GM10248 (cell line): ENCODE measurements around the gene CDNF.

Experiments used
- CTCF ChIA-PET: fragments of 300-600 bp; sonication (Branson Sonifier 250); formaldehyde crosslinking; extraction: SDS; loops from one replicate; lab custom pipeline; 2021; ENCODE audit warnings: antibody characterized with exemption; lab: Yijun Ruan, JAX
- POLR2A ChIA-PET: fragments of 350-650 bp; sonication (Branson Sonifier 250); formaldehyde crosslinking; extraction: SDS; loops from one replicate; lab custom pipeline; 2020; ENCODE audit warnings: antibody characterized with exemption; lab: Yijun Ruan, JAX
- DNase-seq: peaks from one replicate; pipeline ENCODE4 v3.0.0; 2012; ENCODE audit errors: extremely low spot score
- TF ChIP-seq, protein P1 (sequence below): IDR thresholded peaks from 2 replicates; pipeline ENCODE4 v1.5.1; 2012; ENCODE audit warnings: mild to moderate bottlenecking, low read depth; ENCODE audit errors: extremely low read depth, missing control alignments, control extremely low read depth

The CDNF gene

DNA sequence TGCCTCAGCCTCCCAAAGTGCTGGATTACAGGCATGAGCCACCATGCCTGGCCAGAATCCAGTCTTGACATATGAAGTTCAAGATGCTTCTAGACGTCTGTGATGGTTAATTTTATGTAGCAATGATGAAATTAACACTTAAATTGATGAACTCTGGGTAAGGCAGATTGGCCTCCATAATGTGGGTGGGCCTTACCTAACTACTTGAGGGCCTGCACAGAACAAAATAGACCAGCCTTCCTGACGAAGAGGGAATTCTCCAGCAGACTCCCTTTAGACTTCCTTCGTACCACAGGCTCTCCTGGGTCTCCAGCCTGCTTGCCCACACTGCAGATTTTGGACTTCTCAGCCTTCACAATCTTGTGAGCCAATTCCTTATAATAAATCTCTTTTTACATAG, 4.7 kb downstream of the CDNF start:
- ChIA-PET POLR2A (no interaction called here), CTCF (no interaction called here)
- DNase-seq = no peak
- TF ChIP-seq, protein P1, sequence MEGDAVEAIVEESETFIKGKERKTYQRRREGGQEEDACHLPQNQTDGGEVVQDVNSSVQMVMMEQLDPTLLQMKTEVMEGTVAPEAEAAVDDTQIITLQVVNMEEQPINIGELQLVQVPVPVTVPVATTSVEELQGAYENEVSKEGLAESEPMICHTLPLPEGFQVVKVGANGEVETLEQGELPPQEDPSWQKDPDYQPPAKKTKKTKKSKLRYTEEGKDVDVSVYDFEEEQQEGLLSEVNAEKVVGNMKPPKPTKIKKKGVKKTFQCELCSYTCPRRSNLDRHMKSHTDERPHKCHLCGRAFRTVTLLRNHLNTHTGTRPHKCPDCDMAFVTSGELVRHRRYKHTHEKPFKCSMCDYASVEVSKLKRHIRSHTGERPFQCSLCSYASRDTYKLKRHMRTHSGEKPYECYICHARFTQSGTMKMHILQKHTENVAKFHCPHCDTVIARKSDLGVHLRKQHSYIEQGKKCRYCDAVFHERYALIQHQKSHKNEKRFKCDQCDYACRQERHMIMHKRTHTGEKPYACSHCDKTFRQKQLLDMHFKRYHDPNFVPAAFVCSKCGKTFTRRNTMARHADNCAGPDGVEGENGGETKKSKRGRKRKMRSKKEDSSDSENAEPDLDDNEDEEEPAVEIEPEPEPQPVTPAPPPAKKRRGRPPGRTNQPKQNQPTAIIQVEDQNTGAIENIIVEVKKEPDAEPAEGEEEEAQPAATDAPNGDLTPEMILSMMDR = no peak

DNA sequence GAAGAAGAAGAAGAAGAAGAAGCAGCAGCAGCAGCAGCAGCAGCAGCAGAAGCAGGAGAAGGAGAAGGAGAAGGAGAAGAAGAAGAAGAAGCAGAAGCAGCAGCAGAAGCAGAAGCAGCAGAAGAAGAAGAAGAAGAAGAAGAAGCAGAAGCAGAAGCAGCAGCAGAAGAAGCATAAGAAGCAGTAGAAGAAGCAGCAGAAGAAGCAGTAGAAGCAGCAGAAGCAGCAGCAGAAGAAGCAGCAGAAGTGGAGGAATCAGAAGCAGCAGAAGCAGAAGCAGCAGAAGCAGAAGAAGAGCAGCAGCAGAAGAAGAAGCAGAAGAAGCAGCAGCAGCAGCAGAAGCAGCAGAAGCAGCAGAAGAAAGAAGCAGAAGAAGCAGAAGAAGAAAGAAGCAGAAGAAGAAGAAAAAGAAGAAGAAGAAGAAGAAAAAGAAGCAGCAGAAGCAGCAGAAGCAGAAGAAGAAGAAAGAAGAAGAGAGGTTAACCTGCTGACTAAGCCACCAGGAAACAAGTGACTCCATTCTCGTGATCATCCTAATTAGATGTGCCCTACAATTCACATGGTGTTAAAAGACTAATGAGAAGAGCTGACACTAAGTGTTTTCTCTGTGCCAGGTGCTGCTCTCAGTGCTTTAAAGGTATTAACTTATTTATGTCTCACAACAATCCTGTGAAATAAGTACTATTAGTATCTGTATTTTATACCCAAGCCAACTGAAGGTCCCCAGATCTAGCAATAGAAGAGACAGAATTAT, 11.6 kb downstream of the CDNF start:
- ChIA-PET CTCF (no interaction called here), POLR2A (no interaction called here)
- no peak for DNase-seq
- TF ChIP-seq, protein P1 = no peak

DNA sequence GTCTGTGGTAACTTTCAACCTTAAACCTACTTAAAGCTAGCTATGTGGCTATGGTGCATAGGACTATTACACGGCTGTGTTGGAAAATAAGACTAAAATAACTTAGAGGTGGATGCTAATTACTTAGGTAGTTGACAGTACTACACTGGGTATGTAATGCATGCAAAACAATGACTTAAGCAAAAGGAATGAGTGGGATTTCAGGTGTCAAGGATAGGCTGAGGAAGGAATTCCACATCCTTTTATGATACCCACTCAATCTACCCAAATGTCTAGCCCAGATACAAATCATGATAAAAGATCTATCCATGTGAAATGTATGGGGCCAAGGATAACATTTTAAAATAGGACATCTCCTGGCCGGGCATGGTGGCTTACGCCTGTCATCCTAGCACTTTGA, 13.9 kb downstream of the CDNF start:
- CTCF ChIA-PET = interaction anchor here (1.3 to 3.7 kb wide), 9 partner anchors 11 to 325 kb away, joined by 3 to 21 read pairs (median 6); partner anchors contain the start of genes CDNF, HSPA14 and MSANTD7
- no peak for DNase-seq
- POLR2A ChIA-PET = no interaction called here
- TF ChIP-seq, protein P1 = no peak

DNA sequence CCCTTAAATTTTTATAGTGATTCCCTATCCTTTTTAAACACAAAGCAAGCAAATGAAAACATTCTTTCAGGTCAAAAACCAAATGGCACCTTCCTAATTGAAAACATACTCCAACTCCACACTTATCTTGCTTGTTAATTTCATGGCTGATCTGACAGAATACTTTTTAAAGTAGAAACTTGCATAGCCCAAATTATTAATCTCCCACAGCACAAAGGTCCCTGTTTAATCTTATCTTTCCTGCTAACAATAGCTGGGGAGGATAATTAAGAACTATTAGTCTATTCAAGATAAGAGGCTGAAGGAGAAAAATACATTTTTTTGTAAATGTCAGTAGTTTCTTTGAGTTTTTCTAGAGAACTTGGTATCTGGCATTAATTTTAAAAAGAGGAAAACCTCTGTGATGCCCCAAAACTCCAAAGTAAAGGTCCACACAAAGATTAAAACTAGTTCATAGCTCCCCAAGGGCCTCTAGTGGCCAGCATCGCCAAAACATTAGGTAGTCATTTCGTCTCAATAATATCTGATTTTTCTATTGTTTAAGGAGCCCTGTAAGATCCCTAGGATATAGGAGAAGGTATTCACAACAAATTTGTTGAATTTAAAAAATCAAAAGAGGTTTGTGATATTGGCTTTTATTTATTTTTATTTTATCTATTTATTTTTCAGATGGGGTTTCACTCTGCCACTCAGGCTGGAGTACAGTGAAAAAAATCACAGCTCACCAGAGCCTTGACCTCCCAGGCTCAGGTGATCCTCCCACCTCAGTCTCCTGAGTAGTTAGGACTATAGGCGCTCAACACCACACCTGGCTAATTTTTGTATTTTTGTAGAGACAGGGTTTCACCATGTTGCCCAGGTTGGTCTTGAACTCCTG, 14.7 kb downstream of the CDNF start:
- POLR2A ChIA-PET = interaction anchor here (0.8 kb wide), 1 partner anchor 271 kb away, joined by 4 read pairs; no protein-coding TSS in a partner anchor
- CTCF ChIA-PET = interaction anchor here (0.7 to 3.7 kb wide), 18 partner anchors 8 to 627 kb away, joined by 3 to 21 read pairs (median 4); partner anchors contain the start of genes CDNF, HSPA14 and MSANTD7
- TF ChIP-seq, protein P1 = peak; percentile 77
- DNase-seq = peak; percentile 58

DNA sequence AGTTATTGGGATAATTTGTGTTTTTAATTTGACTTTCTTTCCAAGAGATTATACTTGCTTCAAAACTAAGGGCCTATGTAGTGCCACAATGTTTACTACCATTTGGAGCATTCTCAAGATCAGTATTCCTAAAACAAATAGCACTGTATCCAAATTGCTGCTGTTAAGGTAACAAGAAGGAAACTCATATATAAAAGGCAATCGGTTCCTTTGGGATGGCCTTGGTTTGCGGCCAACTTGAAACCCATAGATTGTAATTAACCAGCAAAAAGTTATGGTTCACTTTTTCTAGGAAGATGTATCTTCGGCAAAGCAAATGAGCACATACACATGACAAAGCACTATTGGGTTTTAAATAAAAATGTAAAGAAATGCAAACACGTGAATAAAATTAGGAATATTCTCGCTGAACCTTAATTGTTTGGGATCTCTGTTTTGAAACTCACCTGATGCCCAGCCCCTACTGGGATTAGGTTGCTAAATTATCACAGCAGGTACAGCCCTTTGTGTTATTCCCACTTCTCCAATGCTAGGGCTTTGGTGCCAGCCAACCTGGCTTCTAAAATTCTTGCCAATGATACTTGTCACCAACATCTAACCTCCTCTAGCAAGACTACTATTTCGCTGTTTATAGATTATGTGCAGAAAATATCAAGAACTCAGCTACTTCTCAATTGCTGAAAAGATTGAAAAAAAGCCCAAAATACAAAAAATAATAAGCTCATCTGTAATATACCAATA, 16.0 kb downstream of the CDNF start:
- TF ChIP-seq, protein P1 = no peak
- POLR2A ChIA-PET = no interaction called here
- CTCF ChIA-PET = interaction anchor here (0.7 to 3.7 kb wide), 9 partner anchors 9 to 625 kb away, joined by 3 to 21 read pairs (median 6); partner anchors contain the start of genes CDNF, HSPA14 and MSANTD7
- DNase-seq = no peak

DNA sequence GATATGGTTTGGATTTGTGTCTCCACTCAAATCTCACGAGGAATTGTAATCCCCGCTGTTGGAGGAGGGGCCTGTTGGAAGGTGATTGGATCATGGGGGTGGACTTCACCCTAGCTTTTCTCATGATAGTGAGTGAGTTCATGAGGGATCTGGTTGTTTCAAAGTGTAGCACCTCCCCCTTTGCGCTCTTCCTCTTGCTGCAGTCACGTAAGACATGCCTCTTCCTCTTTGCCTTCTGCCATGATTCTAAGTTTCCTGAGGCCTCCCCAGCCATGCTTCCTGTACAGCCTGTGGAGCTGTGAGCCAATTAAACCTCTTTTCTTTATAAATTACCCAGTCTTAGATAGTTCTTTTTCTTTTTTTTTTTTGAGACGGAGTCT, 17.1 kb downstream of the CDNF start:
- POLR2A ChIA-PET = no interaction called here
- CTCF ChIA-PET = no interaction called here
- TF ChIP-seq, protein P1 = no peak
- no peak for DNase-seq
